ENCODE measurements around the gene GALNT3.

GALNT3 gene

GRCh38 chr2:165801176-165801575 lies 7.1 kb upstream of the GALNT3 start:
- Histone ChIP-seq H3K36me3 (ENCODE audit: insufficient read depth, low read length) (no peaks in the 10 kb centered on the region), H3K27ac (ENCODE audit: low read depth, low read length, poor library complexity, severe bottlenecking) (no peak overlapping the region), H3F3A (ENCODE audit: insufficient read depth, low read length) (no peaks in the 10 kb centered on the region), H3K27me3 (ENCODE audit: insufficient read depth, low read length) (no peaks in the 10 kb centered on the region), H3K9me2 (ENCODE audit: low read depth, low read length) (no peaks in the 10 kb centered on the region), H3K9me3 (ENCODE audit: low read length) (no peaks in the 10 kb centered on the region), H3K4me1 (ENCODE audit: insufficient read depth, low read length, severe bottlenecking) (no peaks in the 10 kb centered on the region), H3K9ac (ENCODE audit: low read length) (no peak overlapping the region), H2AFZ (ENCODE audit: low read length) (no peak overlapping the region), H4K20me1 (ENCODE audit: insufficient read depth, low read length) (no peaks in the 10 kb centered on the region), H3K79me2 (ENCODE audit: insufficient read depth, low read length) (no peaks in the 10 kb centered on the region), H3K4me3 (ENCODE audit: low read depth, low read length, poor library complexity, severe bottlenecking) (no peak overlapping the region), H3K4me2 (ENCODE audit: low read length) (no peak overlapping the region)
- TF ChIP-seq EZH2 (IDR thresholded peaks at IDR 0.05; ENCODE audit: borderline replicate concordance, low read length) (no peak), CTCF (IDR thresholded peaks at IDR 0.05; ENCODE audit: low read length) (no peak)

GRCh38 chr2:165796819-165797530 lies 2.9 kb upstream of the GALNT3 start:
- Histone ChIP-seq H3K27ac (ENCODE audit: low read depth, low read length, poor library complexity, severe bottlenecking) (no peak overlapping the region), H3K4me1 (ENCODE audit: insufficient read depth, low read length, severe bottlenecking) (peaks cover 8% of the 10 kb centered on the region), H3K27me3 (ENCODE audit: insufficient read depth, low read length) (peaks cover 4% of the 10 kb centered on the region; the same call in 1 of the 2 replicates), H3K9ac (ENCODE audit: low read length) (no peak overlapping the region), H3F3A (ENCODE audit: insufficient read depth, low read length) (no peaks in the 10 kb centered on the region), H3K79me2 (ENCODE audit: insufficient read depth, low read length) (no peaks in the 10 kb centered on the region), H3K4me3 (ENCODE audit: low read depth, low read length, poor library complexity, severe bottlenecking) (no peak overlapping the region), H3K9me2 (ENCODE audit: low read depth, low read length) (no peaks in the 10 kb centered on the region), H3K36me3 (ENCODE audit: insufficient read depth, low read length) (no peaks in the 10 kb centered on the region), H3K9me3 (ENCODE audit: low read length) (no peaks in the 10 kb centered on the region), H3K4me2 (ENCODE audit: low read length) (no peak overlapping the region), H4K20me1 (ENCODE audit: insufficient read depth, low read length) (no peaks in the 10 kb centered on the region), H2AFZ (ENCODE audit: low read length) (no peak overlapping the region)
- TF ChIP-seq EZH2 (IDR thresholded peaks at IDR 0.05; ENCODE audit: borderline replicate concordance, low read length) (no peak), CTCF (IDR thresholded peaks at IDR 0.05; ENCODE audit: low read length) (no peak)

- H3F3A ChIP-seq (ENCODE audit: insufficient read depth, low read length): no peaks in the 10 kb centered on the region
- no peak overlapping the region for H3K4me2 ChIP-seq (ENCODE audit: low read length)
- H2AFZ ChIP-seq (ENCODE audit: low read length): no peak overlapping the region
- no peak overlapping the region for H3K27ac ChIP-seq (ENCODE audit: low read depth, low read length, poor library complexity, severe bottlenecking)
- no peaks in the 10 kb centered on the region for H3K79me2 ChIP-seq (ENCODE audit: insufficient read depth, low read length)
- TF ChIP-seq EZH2 (IDR thresholded peaks at IDR 0.05; ENCODE audit: borderline replicate concordance, low read length): no peak
- no peak for TF ChIP-seq CTCF (IDR thresholded peaks at IDR 0.05; ENCODE audit: low read length)
- H3K4me3 ChIP-seq (ENCODE audit: low read depth, low read length, poor library complexity, severe bottlenecking): no peak overlapping the region
- peaks cover 4% of the 10 kb centered on the region; the same call in 1 of the 2 replicates for H3K27me3 ChIP-seq (ENCODE audit: insufficient read depth, low read length)
- H3K36me3 ChIP-seq (ENCODE audit: insufficient read depth, low read length): no peaks in the 10 kb centered on the region
- H3K9ac ChIP-seq (ENCODE audit: low read length): no peak overlapping the region
- H4K20me1 ChIP-seq (ENCODE audit: insufficient read depth, low read length): no peaks in the 10 kb centered on the region
- H3K9me2 ChIP-seq (ENCODE audit: low read depth, low read length): no peaks in the 10 kb centered on the region
- no peaks in the 10 kb centered on the region for H3K9me3 ChIP-seq (ENCODE audit: low read length)
- H3K4me1 ChIP-seq (ENCODE audit: insufficient read depth, low read length, severe bottlenecking): peaks cover 8% of the 10 kb centered on the region
Observed at GRCh38 chr2:165796129-165796528, 2.1 kb upstream of the GALNT3 start.

Data from OCI-LY1 (cell line).